Posterior cingulate gyrus (tissue), 11 donors: ENCODE data around the gene TMF1.
A peak's percentile ranks its signal among the peaks of the same experiment; 100 is the strongest.

ENCODE experiments used
- DNase-seq, 10 donors: peaks; one replicate each; pipeline versions ENCODE4 v3.0.0 to v3.0.0-alpha.2; 2020 to 2021; ENCODE audit warnings: mixed read lengths in 3 of 10
- intact Hi-C: fragments of 100-400 bp; cut with DNase I; formaldehyde crosslinking; loops from one replicate; pipeline ENCODE4 v1.15.1; 2023

The TMF1 gene

GRCh38 chr3:69016901-69017300 is 35.2 kb downstream of the TMF1 start:
- intact Hi-C loops: no loop called here
- DNase-seq: no peak

GRCh38 chr3:69016102-69016501 is 36.0 kb downstream of the TMF1 start:
- no peak for DNase-seq
- intact Hi-C loops: no loop called here

GRCh38 chr3:69014022-69014580 is 38.0 kb downstream of the TMF1 start:
- intact Hi-C loops: loop anchor here (5.0 kb wide), 1 partner anchor 68 kb away; the partner anchor contains the start of genes ARL6IP5 and UBA3
- no peak for DNase-seq

- DNase-seq: peak; percentile 76 to 97 (median 82)
- intact Hi-C loops: loop anchor here (5.0 kb wide), 1 partner anchor 69 kb away; the partner anchor contains the start of genes ARL6IP5 and UBA3
These were observed 38.7 kb downstream of the TMF1 start, which contains the start of gene EOGT for GRCh38 chr3:69013253-69014021. EOGT (minus strand) TSS chr3:69013684; CDS start chr3:69009846, 3,838 bp downstream.

GRCh38 chr3:69012800-69013252 is 39.3 kb downstream of the TMF1 start:
- intact Hi-C loops: loop anchor here (5.0 kb wide), 1 partner anchor 69 kb away; the partner anchor contains the start of genes ARL6IP5 and UBA3
- peak in 8 of 10 donors; percentile 9 to 83 (median 30) for DNase-seq

GRCh38 chr3:69012100-69012799 is 39.9 kb downstream of the TMF1 start:
- peak in 3 of 10 donors; percentile 7 to 82 (median 67) for DNase-seq
- intact Hi-C loops: loop anchor here (5.0 kb wide), 1 partner anchor 70 kb away; the partner anchor contains the start of genes ARL6IP5 and UBA3

GRCh38 chr3:69011096-69011730 is 40.9 kb downstream of the TMF1 start:
- DNase-seq: no peak
- intact Hi-C loops: loop anchor here (5.0 kb wide), 1 partner anchor 71 kb away; the partner anchor contains the start of genes ARL6IP5 and UBA3

- intact Hi-C loops: loop anchor here (5.0 kb wide), 1 partner anchor 73 kb away; the partner anchor contains the start of genes ARL6IP5 and UBA3
- no peak for DNase-seq
These were observed 42.3 kb downstream of the TMF1 start for GRCh38 chr3:69009559-69010410.

GRCh38 chr3:69008980-69009379 is 43.2 kb downstream of the TMF1 start:
- DNase-seq: no peak
- intact Hi-C loops: no loop called here

GRCh38 chr3:69005791-69006482 is 46.2 kb downstream of the TMF1 start:
- no peak for DNase-seq
- intact Hi-C loops: no loop called here

GRCh38 chr3:69005071-69005790 is 46.9 kb downstream of the TMF1 start:
- intact Hi-C loops: no loop called here
- no peak for DNase-seq

GRCh38 chr3:69004138-69004537 is 48.0 kb downstream of the TMF1 start:
- intact Hi-C loops: no loop called here
- DNase-seq: no peak

- DNase-seq: no peak
- intact Hi-C loops: no loop called here
These were observed 52.5 kb downstream of the TMF1 start for GRCh38 chr3:68999605-69000004.

GRCh38 chr3:68999158-68999557 is 53.0 kb downstream of the TMF1 start:
- DNase-seq: no peak
- intact Hi-C loops: no loop called here

GRCh38 chr3:68997887-68998286 is 54.2 kb downstream of the TMF1 start:
- intact Hi-C loops: no loop called here
- DNase-seq: no peak

GRCh38 chr3:68996356-68996995 is 55.7 kb downstream of the TMF1 start:
- DNase-seq: no peak

GRCh38 chr3:68988740-68989139 is 63.4 kb downstream of the TMF1 start:
- intact Hi-C loops: no loop called here
- no peak for DNase-seq

More at GRCh38 chr3:68996356-68996995, 55.7 kb downstream of the TMF1 start:
- intact Hi-C loops: no loop called here

GRCh38 chr3:68987322-68987721 is 64.8 kb downstream of the TMF1 start:
- DNase-seq: no peak

More at GRCh38 chr3:68987322-68987721, 64.8 kb downstream of the TMF1 start:
- intact Hi-C loops: no loop called here
